Neural cell (in vitro differentiated cells): ENCODE data around the gene DLX1. TPM values are rescaled to one million over a fixed set of nuclear protein-coding genes. Genes with fewer than 3 reads are reported as not detected.

Experiments
- H2AFZ ChIP-seq: fragments of 200-600, 300-800 bp; sonication (generic), shearing (Covaris generic); 2 replicates; pipeline ENCODE4 v1.6.0; 2014; ENCODE audit warnings: low read depth, mild to moderate bottlenecking, antibody characterized with exemption, low read length, moderate library complexity
- H3F3A ChIP-seq: fragments of 200-600 bp; shearing (Covaris generic); 2 replicates; pipeline ENCODE4 v1.6.1; 2016; ENCODE audit warnings: mild to moderate bottlenecking, moderate library complexity, mixed read lengths, antibody characterized with exemption, low read length; ENCODE audit not compliant: insufficient read depth, poor library complexity, severe bottlenecking
- H3K27ac ChIP-seq: fragments of 200-600, 300-800 bp; sonication (generic), shearing (Covaris generic); 2 replicates; pipeline ENCODE4 v1.5.1; 2014; ENCODE audit warnings: mild to moderate bottlenecking, low read length, moderate library complexity
- H3K27me3 ChIP-seq: fragments of 300-800, 200-600 bp; sonication (generic), shearing (Covaris generic); 2 replicates; pipeline ENCODE4 v1.6.0; 2014; ENCODE audit warnings: mild to moderate bottlenecking, low read depth, low read length, moderate library complexity; ENCODE audit not compliant: insufficient read depth
- H3K36me3 ChIP-seq: fragments of 300-800, 200-600 bp; sonication (generic), shearing (Covaris generic); 2 replicates; pipeline ENCODE4 v1.5.1; 2014; ENCODE audit warnings: mild to moderate bottlenecking, antibody characterized with exemption, low read length, moderate library complexity; ENCODE audit not compliant: insufficient read depth
- H3K4me2 ChIP-seq: fragments of 300-800, 200-600 bp; sonication (generic), shearing (Covaris generic); 2 replicates; pipeline ENCODE4 v1.6.0; 2014; ENCODE audit warnings: mild to moderate bottlenecking, low read length
- H3K4me3 ChIP-seq: fragments of 300-800, 200-600 bp; sonication (generic), shearing (Covaris generic); 2 replicates; pipeline ENCODE4 v1.5.1; 2014; ENCODE audit warnings: mild to moderate bottlenecking, low read length, moderate library complexity
- H3K79me2 ChIP-seq: fragments of 200-600 bp; shearing (Covaris generic); replicated peaks from 2 replicates; pipeline ENCODE4 v1.6.0; 2014; ENCODE audit warnings: mild to moderate bottlenecking, low read length, moderate library complexity; ENCODE audit not compliant: insufficient read depth
- H3K9ac ChIP-seq: fragments of 300-800, 200-600 bp; sonication (generic), shearing (Covaris generic); 2 replicates; pipeline ENCODE4 v1.6.1; 2016; ENCODE audit warnings: mild to moderate bottlenecking, low read length, mixed read lengths
- H3K9me2 ChIP-seq: fragments of 200-600 bp; shearing (Covaris generic); 2 replicates; pipeline ENCODE4 v1.6.1; 2016; ENCODE audit warnings: mild to moderate bottlenecking, low read length, mixed read lengths; ENCODE audit not compliant: insufficient read depth
- H3K9me3 ChIP-seq: fragments of 200-600, 300-800 bp; sonication (generic), shearing (Covaris generic); 2 replicates; pipeline ENCODE4 v1.6.1; 2016; ENCODE audit warnings: mild to moderate bottlenecking, mixed run types, low read length, moderate library complexity, mixed read lengths
- H4K20me1 ChIP-seq: fragments of 200-600 bp; shearing (Covaris generic); 2 replicates; pipeline ENCODE4 v1.6.1; 2016; ENCODE audit warnings: mild to moderate bottlenecking, mixed run types; ENCODE audit not compliant: insufficient read depth
- EP300 ChIP-seq: fragments of 450-650 bp; conservative IDR thresholded peaks from 2 replicates; pipeline ENCODE4 v1.6.1; 2014; ENCODE audit warnings: antibody characterized with exemption, mild to moderate bottlenecking, moderate library complexity; ENCODE audit not compliant: poor library complexity, severe bottlenecking
- EZH2 ChIP-seq: fragments of 200-600, 300-800 bp; shearing (Covaris generic), sonication (generic); IDR thresholded peaks from 2 replicates; pipeline ENCODE4 v1.6.1; 2014; ENCODE audit warnings: antibody characterized with exemption, low read length, borderline replicate concordance, mild to moderate bottlenecking; ENCODE audit not compliant: insufficient read depth, poor library complexity, severe bottlenecking
- MXI1 ChIP-seq: fragments of 450-650 bp; conservative IDR thresholded peaks from 2 replicates; pipeline ENCODE4 v1.6.1; 2014; ENCODE audit warnings: antibody characterized with exemption, mild to moderate bottlenecking; ENCODE audit not compliant: poor library complexity, severe bottlenecking
- POLR2AphosphoS5 ChIP-seq: IDR thresholded peaks from 2 replicates; pipeline ENCODE4 v1.6.1; 2012
- RAD21 ChIP-seq: fragments of 450-650 bp; conservative IDR thresholded peaks from 2 replicates; pipeline ENCODE4 v1.6.1; 2014; ENCODE audit warnings: antibody characterized with exemption, mild to moderate bottlenecking, moderate library complexity
- SMC3 ChIP-seq: fragments of 450-650 bp; conservative IDR thresholded peaks from 2 replicates; pipeline ENCODE4 v1.6.1; 2014; ENCODE audit warnings: antibody characterized with exemption, mild to moderate bottlenecking, moderate library complexity; ENCODE audit not compliant: poor library complexity
- TAF1 ChIP-seq: IDR thresholded peaks from 2 replicates; pipeline ENCODE4 v1.6.1; 2012; ENCODE audit warnings: low read depth
- polyA plus RNA-seq: library from polyadenylated mRNA; depleted of rRNA; stranded (reverse); fragments of >200 nt; gene quantifications from 2 replicates; pipeline ENCODE4 v1.2.3, GENCODE V29; 2014
- TF ChIP-seq, protein P1 (sequence below): fragments of 450-650 bp; IDR thresholded peaks from 2 replicates; pipeline ENCODE4 v1.5.1; 2014; ENCODE audit warnings: antibody characterized with exemption, mild to moderate bottlenecking, moderate library complexity; ENCODE audit not compliant: poor library complexity, severe bottlenecking
- TF ChIP-seq, protein P2 (sequence below): IDR thresholded peaks from 2 replicates; pipeline ENCODE4 v1.6.1; 2012; ENCODE audit warnings: borderline replicate concordance

DLX1 gene
- polyA plus RNA-seq, 1 donor from 2014 or later, result 67.3 TPM

DNA sequence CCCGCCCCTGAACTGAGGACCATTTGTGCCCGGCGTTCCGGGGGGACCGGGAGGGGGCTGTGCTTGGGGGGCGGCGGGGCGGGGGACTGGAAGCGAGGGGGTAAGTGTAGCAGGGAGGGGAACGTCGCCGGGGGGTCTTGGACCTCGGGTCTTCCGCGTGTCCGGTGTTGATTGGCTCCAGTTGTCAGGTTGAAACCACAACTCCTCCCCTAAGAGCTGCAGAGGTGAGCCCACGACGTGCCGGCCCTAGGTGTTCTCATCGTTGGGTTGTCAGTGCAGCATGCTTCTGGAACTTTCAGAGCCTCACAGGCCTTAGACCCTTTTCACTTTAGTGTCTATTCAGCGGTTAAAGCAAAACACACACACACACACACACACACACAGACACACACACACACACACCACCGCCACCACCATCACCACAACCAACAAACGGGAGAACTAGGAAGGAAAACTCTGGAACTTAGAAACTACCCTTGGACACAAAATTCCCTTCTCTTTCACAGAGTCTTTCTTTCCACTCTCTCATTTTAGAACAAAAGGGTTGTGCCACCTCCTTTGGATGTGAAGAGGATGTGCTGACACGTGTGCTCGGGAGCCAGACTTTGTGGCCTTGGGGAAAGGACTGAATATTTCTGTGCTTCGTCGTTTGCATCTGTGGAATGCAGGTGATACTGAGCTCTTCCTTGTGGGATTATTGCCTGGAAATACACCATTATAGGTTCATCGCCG, 24.1 kb downstream of the DLX1 start:
- Histone ChIP-seq H3K79me2 (no peaks in the 10 kb centered on the region), H3K36me3 (no peaks in the 10 kb centered on the region), H3K9me3 (no peaks in the 10 kb centered on the region), H4K20me1 (no peaks in the 10 kb centered on the region), H3K9me2 (no peaks in the 10 kb centered on the region), H2AFZ (no peak overlapping the region), H3K4me2 (no peak overlapping the region), H3K27ac (no peak overlapping the region), H3F3A (no peaks in the 10 kb centered on the region), H3K27me3 (peaks cover 56% of the 10 kb centered on the region), H3K9ac (no peak overlapping the region), H3K4me3 (no peak overlapping the region)
- TF ChIP-seq EP300 (no peak), POLR2AphosphoS5 (no peak), RAD21 (no peak), TAF1 (no peak), EZH2 (no peak), SMC3 (no peak), MXI1 (no peak)
- TF ChIP-seq, protein P1, sequence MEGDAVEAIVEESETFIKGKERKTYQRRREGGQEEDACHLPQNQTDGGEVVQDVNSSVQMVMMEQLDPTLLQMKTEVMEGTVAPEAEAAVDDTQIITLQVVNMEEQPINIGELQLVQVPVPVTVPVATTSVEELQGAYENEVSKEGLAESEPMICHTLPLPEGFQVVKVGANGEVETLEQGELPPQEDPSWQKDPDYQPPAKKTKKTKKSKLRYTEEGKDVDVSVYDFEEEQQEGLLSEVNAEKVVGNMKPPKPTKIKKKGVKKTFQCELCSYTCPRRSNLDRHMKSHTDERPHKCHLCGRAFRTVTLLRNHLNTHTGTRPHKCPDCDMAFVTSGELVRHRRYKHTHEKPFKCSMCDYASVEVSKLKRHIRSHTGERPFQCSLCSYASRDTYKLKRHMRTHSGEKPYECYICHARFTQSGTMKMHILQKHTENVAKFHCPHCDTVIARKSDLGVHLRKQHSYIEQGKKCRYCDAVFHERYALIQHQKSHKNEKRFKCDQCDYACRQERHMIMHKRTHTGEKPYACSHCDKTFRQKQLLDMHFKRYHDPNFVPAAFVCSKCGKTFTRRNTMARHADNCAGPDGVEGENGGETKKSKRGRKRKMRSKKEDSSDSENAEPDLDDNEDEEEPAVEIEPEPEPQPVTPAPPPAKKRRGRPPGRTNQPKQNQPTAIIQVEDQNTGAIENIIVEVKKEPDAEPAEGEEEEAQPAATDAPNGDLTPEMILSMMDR, result no peak
- TF ChIP-seq, protein P2, sequence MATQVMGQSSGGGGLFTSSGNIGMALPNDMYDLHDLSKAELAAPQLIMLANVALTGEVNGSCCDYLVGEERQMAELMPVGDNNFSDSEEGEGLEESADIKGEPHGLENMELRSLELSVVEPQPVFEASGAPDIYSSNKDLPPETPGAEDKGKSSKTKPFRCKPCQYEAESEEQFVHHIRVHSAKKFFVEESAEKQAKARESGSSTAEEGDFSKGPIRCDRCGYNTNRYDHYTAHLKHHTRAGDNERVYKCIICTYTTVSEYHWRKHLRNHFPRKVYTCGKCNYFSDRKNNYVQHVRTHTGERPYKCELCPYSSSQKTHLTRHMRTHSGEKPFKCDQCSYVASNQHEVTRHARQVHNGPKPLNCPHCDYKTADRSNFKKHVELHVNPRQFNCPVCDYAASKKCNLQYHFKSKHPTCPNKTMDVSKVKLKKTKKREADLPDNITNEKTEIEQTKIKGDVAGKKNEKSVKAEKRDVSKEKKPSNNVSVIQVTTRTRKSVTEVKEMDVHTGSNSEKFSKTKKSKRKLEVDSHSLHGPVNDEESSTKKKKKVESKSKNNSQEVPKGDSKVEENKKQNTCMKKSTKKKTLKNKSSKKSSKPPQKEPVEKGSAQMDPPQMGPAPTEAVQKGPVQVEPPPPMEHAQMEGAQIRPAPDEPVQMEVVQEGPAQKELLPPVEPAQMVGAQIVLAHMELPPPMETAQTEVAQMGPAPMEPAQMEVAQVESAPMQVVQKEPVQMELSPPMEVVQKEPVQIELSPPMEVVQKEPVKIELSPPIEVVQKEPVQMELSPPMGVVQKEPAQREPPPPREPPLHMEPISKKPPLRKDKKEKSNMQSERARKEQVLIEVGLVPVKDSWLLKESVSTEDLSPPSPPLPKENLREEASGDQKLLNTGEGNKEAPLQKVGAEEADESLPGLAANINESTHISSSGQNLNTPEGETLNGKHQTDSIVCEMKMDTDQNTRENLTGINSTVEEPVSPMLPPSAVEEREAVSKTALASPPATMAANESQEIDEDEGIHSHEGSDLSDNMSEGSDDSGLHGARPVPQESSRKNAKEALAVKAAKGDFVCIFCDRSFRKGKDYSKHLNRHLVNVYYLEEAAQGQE, result no peak

DNA sequence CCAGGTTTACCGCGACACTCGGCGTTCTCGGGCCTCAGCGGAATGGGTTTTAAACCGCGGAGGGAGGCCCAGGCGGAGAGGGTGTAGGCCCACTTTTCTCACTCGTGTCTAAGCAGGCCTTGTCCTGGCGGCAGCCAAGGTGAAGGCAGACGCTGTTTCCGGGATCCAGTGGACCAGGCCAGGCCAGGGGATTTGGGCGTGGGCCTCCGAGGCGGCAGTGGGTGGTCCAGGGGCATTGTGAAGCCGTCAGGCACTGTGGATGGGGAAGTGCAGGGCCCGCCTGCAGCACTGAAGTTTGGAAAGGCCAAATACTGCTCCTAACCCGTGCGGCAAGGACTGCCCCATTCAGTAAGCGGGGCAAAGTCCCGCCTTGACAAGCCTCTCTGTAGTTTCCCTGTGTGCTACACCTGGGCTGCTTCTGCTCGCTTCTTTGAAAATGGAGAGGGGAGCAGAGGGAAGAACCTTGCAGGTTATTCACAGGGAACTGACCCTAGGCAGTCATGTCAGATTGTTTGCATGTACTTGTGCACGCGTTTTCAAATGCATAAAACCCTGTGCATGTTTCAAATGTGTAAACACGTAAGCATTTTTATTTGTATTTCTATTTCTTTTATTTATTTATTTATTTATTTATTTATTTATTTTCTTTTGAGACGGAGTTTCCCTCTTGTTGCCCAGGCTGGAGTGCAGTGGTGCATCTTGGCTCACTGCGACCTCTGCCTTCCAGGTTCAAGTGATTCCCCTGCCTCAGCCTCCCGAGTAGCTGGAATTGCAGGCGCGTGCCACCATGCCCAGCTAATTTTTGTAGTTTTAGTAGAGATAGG, 24.9 kb downstream of the DLX1 start:
- Histone ChIP-seq H2AFZ (no peak overlapping the region), H3F3A (no peaks in the 10 kb centered on the region), H3K36me3 (no peaks in the 10 kb centered on the region), H3K9me3 (no peaks in the 10 kb centered on the region), H3K27ac (no peak overlapping the region), H3K9ac (no peak overlapping the region), H3K9me2 (no peaks in the 10 kb centered on the region), H3K27me3 (peaks cover 50% of the 10 kb centered on the region), H3K4me2 (no peak overlapping the region), H3K79me2 (no peaks in the 10 kb centered on the region), H4K20me1 (no peaks in the 10 kb centered on the region), H3K4me3 (no peak overlapping the region)
- TF ChIP-seq RAD21 (no peak), POLR2AphosphoS5 (no peak), EZH2 (no peak), MXI1 (no peak), EP300 (no peak), TAF1 (no peak), SMC3 (no peak)
- TF ChIP-seq, protein P1, result no peak
- TF ChIP-seq, protein P2, result no peak
